HG03066 (cell line): ENCODE data around the gene PAK5.

Experiments
- ATAC-seq: cut with Tn5 transposase; IDR thresholded peaks from one replicate; pipeline ENCODE4 v1.9.1; 2021; ENCODE audit warnings: low read depth; ENCODE audit not compliant: unreplicated experiment

The PAK5 gene

GRCh38 chr20:9535449-9535848 is 303.4 kb downstream of the PAK5 start:
- no peak for ATAC-seq

GRCh38 chr20:9534025-9534424 is 304.9 kb downstream of the PAK5 start:
- no peak for ATAC-seq

- ATAC-seq, result no peak
Measured at GRCh38 chr20:9532069-9532838, 306.6 kb downstream of the PAK5 start.

- ATAC-seq, result no peak
Measured at GRCh38 chr20:9531581-9531980, 307.3 kb downstream of the PAK5 start.

- no peak for ATAC-seq
Measured at GRCh38 chr20:9523636-9524035, 315.2 kb downstream of the PAK5 start.

GRCh38 chr20:9520086-9520485 is 318.8 kb downstream of the PAK5 start:
- ATAC-seq, result no peak

GRCh38 chr20:9518576-9519175 is 320.2 kb downstream of the PAK5 start:
- no peak for ATAC-seq

GRCh38 chr20:9517297-9518162 is 321.3 kb downstream of the PAK5 start:
- ATAC-seq, result no peak

- ATAC-seq, result no peak
Measured at GRCh38 chr20:9516234-9516871, 322.5 kb downstream of the PAK5 start.

GRCh38 chr20:9515741-9516233 is 323.1 kb downstream of the PAK5 start:
- no peak for ATAC-seq

- no peak for ATAC-seq
Measured at GRCh38 chr20:9515214-9515585, 323.7 kb downstream of the PAK5 start.

- no peak for ATAC-seq
Measured at GRCh38 chr20:9514461-9515213, 324.2 kb downstream of the PAK5 start, which contains the start of gene LAMP5. Gene LAMP5 (plus strand): TSS chr20:9514590. CDS start chr20:9514853, 263 bp downstream.

- ATAC-seq, result no peak
Measured at GRCh38 chr20:9514072-9514460, 324.8 kb downstream of the PAK5 start.

- ATAC-seq, result peak; percentile 47
Measured at GRCh38 chr20:9510911-9511310, 328.0 kb downstream of the PAK5 start.

GRCh38 chr20:9509246-9509645 is 329.6 kb downstream of the PAK5 start:
- no peak for ATAC-seq

GRCh38 chr20:9508696-9509178 is 330.1 kb downstream of the PAK5 start:
- ATAC-seq, result no peak

GRCh38 chr20:9508240-9508661 is 330.6 kb downstream of the PAK5 start:
- ATAC-seq, result no peak

GRCh38 chr20:9507544-9508239 is 331.2 kb downstream of the PAK5 start:
- ATAC-seq, result no peak

GRCh38 chr20:9506964-9507369 is 331.9 kb downstream of the PAK5 start:
- ATAC-seq, result no peak
